ENCODE data around the gene CRY2. TPM values are rescaled to one million over a fixed set of nuclear protein-coding genes. Genes with fewer than 3 reads are reported as not detected.

Gene CRY2
- polyA plus RNA-seq, 2 of the 4 experiments (the other 2 are of a cell fraction) = 3.2 to 4.1 TPM

- Histone ChIP-seq H3K4me1 (peaks cover 11% of the 10 kb centered on the region), H3K4me3 (no peak overlapping the region), H3K9me3 (no peaks in the 10 kb centered on the region), H3K4me2 (no peak overlapping the region), H3K27ac (no peak overlapping the region)
- ChIA-PET POLR2A (interaction anchor here (2.0 kb wide), 1 partner anchor 10 kb away, joined by 7 read pairs; the partner anchor contains the start of gene PEX16), CTCF (interaction anchor here (0.6 to 1.9 kb wide), 5 partner anchors 10 to 172 kb away, joined by 3 to 9 read pairs (median 3); partner anchors contain the start of gene PEX16)
- FAIRE-seq = no peak
- DNase-seq (ENCODE audit: low read depth in 1 of 2, low spot score in 1 of 2) = no peak
- WGBS (ENCODE audit: missing lambda C conversion rate) = 87% methylated on average over 15 of the region's 15 CpGs
- no peak; a peak in 1 of 6 replicates for ATAC-seq
- TF ChIP-seq JUN (IDR thresholded peaks at IDR 0.05) = no peak
- TF ChIP-seq FOSB (CRISPR knock-in tag; IDR thresholded peaks at IDR 0.05) = no peak
- TF ChIP-seq MYC (IDR thresholded peaks at IDR 0.05; ENCODE audit: borderline replicate concordance, low read length) = no peak
- TF ChIP-seq HOXB5 (CRISPR knock-in tag; IDR thresholded peaks at IDR 0.05) = no peak
- no peak for TF ChIP-seq TFCP2L1 (CRISPR knock-in tag; IDR thresholded peaks at IDR 0.05)
- no peak for TF ChIP-seq MAX (IDR thresholded peaks at IDR 0.05)
- no peak for TF ChIP-seq RARB (CRISPR knock-in tag; IDR thresholded peaks at IDR 0.05)
- no peak for TF ChIP-seq SMC3 (IDR thresholded peaks at IDR 0.05)
- no peak for TF ChIP-seq CTCF (IDR thresholded peaks at IDR 0.05)
- no peak for TF ChIP-seq NR3C1 (IDR thresholded peaks at IDR 0.05)
- no peak for TF ChIP-seq RFX5 (IDR thresholded peaks at IDR 0.05)
- no peak for TF ChIP-seq HEYL (CRISPR knock-in tag; IDR thresholded peaks at IDR 0.05)
- TF ChIP-seq ESRRA (IDR thresholded peaks at IDR 0.05; ENCODE audit: borderline replicate concordance, low read length) = no peak
- no peak for TF ChIP-seq FOSL2 (IDR thresholded peaks at IDR 0.05)
- TF ChIP-seq FOSL2 (CRISPR knock-in tag; IDR thresholded peaks at IDR 0.05) = no peak
- no peak for TF ChIP-seq CBX8 (IDR thresholded peaks at IDR 0.05)
- no peak for TF ChIP-seq KDM5A (IDR thresholded peaks at IDR 0.05)
- no peak for TF ChIP-seq TP53 (CRISPR knock-in tag; IDR thresholded peaks at IDR 0.05)
- TF ChIP-seq KDM1A (IDR thresholded peaks at IDR 0.05; ENCODE audit: low read depth) = no peak
Observed at GRCh38 chr11:45927332-45927683, 80.0 kb downstream of the CRY2 start.

- TF ChIP-seq CTCF (IDR thresholded peaks at IDR 0.05) (no peak), FOSB (CRISPR knock-in tag; IDR thresholded peaks at IDR 0.05) (no peak), BCL3 (IDR thresholded peaks at IDR 0.05) (no peak), BHLHE40 (IDR thresholded peaks at IDR 0.05; ENCODE audit: low read depth, low read length) (no peak), CBX2 (IDR thresholded peaks at IDR 0.05; ENCODE audit: borderline replicate concordance, low read depth) (no peak), CBX8 (IDR thresholded peaks at IDR 0.05) (no peak), EP300 (IDR thresholded peaks at IDR 0.05) (no peak), SREBF2 (IDR thresholded peaks at IDR 0.05) (no peak)
- ATAC-seq = no peak
- CTCF ChIA-PET = interaction anchor here (0.6 to 1.9 kb wide), 7 partner anchors 10 to 172 kb away, joined by 3 to 9 read pairs (median 3); partner anchors contain the start of gene PEX16
- FAIRE-seq = no peak
- POLR2A ChIA-PET = interaction anchor here (0.6 to 2.0 kb wide), 2 partner anchors 10 to 194 kb away, joined by 3 to 7 read pairs; partner anchors contain the start of gene PEX16
- DNase-seq (ENCODE audit: low read depth in 1 of 2, low spot score in 1 of 2) = no peak
- H3K4me2 ChIP-seq = no peak overlapping the region
- no peaks in the 10 kb centered on the region for H3K9me3 ChIP-seq
- H3K4me3 ChIP-seq = no peak overlapping the region
- H3K4me1 ChIP-seq = peaks cover 11% of the 10 kb centered on the region
- WGBS (ENCODE audit: missing lambda C conversion rate) = 86% methylated on average over 14 of the region's 27 CpGs
- H3K27ac ChIP-seq = no peak overlapping the region
Observed at GRCh38 chr11:45927684-45928413, 80.6 kb downstream of the CRY2 start.

Data from A549 (cell line).